GM18858 (cell line): Measurements from ENCODE around the gene KDM5A.
"Not testable (repeated sequence)": the region's sequence is repeated elsewhere in the genome, so short reads cannot be mapped to it uniquely, and the experiment has no call there.

Source experiments
- ATAC-seq: cut with Tn5 transposase; IDR thresholded peaks from one replicate; pipeline ENCODE4 v1.9.1; 2021; ENCODE audit not compliant: unreplicated experiment

The KDM5A gene

GRCh38 chr12:242496-242895 lies 146.6 kb downstream of the KDM5A start:
- ATAC-seq: no peak

- ATAC-seq: no peak
Measured at GRCh38 chr12:241266-241665, 147.9 kb downstream of the KDM5A start.

- no peak for ATAC-seq
Measured at GRCh38 chr12:240566-240965, 148.6 kb downstream of the KDM5A start.

GRCh38 chr12:238736-239398 lies 150.3 kb downstream of the KDM5A start:
- no peak for ATAC-seq

GRCh38 chr12:238116-238515 lies 151.0 kb downstream of the KDM5A start:
- no peak for ATAC-seq

- no peak for ATAC-seq
Measured at GRCh38 chr12:237026-237815, 151.9 kb downstream of the KDM5A start.

GRCh38 chr12:236445-236844 lies 152.7 kb downstream of the KDM5A start:
- ATAC-seq: no peak

GRCh38 chr12:235967-236366 lies 153.2 kb downstream of the KDM5A start:
- not testable (repeated sequence) for ATAC-seq

- no peak for ATAC-seq
Measured at GRCh38 chr12:234891-235415, 154.2 kb downstream of the KDM5A start.

- ATAC-seq: no peak
Measured at GRCh38 chr12:234019-234418, 155.1 kb downstream of the KDM5A start.

- ATAC-seq: no peak
Measured at GRCh38 chr12:233615-233968, 155.5 kb downstream of the KDM5A start.

GRCh38 chr12:232731-233614 lies 156.1 kb downstream of the KDM5A start:
- ATAC-seq: no peak

- ATAC-seq: no peak
Measured at GRCh38 chr12:230925-231671, 158.0 kb downstream of the KDM5A start.
